SK-N-SH (cell line): Measurements from ENCODE around the gene CRYGD.

Source experiments
- CTCF ChIP-seq: fragments of 200-600 bp; sonication (generic); IDR thresholded peaks from 2 replicates; pipeline ENCODE4 v1.6.1; 2017; ENCODE audit warnings: antibody characterized with exemption, mild to moderate bottlenecking, moderate library complexity
- GABPA ChIP-seq: IDR thresholded peaks from 2 replicates; pipeline ENCODE4 v1.4.0; 2012; ENCODE audit warnings: low read depth, mild to moderate bottlenecking
- TAF1 ChIP-seq: IDR thresholded peaks from 2 replicates; pipeline ENCODE4 v1.6.1; 2012; ENCODE audit warnings: low read depth, mild to moderate bottlenecking, low read length, moderate library complexity, borderline replicate concordance

GRCh38 chr2:208147759-208148158 is 23.4 kb upstream of the CRYGD start:
- TF ChIP-seq CTCF (no peak), GABPA (no peak), TAF1 (no peak)
